ENCODE results near the gene USP6NL. TPM values are rescaled to one million over a fixed set of nuclear protein-coding genes. Genes with fewer than 3 reads are reported as not detected.

Gene USP6NL
- total RNA-seq, 2 donors from 2014 or later: 13.9 to 28.4 TPM

DNA sequence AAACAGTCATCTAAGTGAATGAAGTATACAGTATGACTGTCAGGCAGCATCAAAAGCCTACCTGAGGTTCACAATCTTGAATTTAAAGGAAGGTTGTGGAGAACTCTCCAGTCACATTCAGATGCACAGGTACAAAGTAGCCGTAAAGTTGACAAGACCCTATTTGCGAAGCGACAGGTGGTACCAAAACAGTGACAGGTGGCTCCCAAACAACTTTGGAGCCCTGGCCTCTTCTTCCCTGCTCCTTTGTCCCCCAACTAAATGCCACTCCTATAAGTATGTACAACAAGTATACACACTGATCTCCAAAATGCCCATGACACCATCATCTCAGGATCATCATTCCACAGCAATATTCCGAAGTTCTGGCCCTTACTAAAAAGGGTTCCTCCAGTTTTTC is 53.5 kb downstream of the USP6NL start:
- Histone ChIP-seq H3K9me3 (no peaks in the 10 kb centered on the region), H3K27me3 (replicated peaks; ENCODE audit: insufficient read depth) (no peaks in the 10 kb centered on the region), H3K4me3 (no peak overlapping the region), H3K36me3 (no peaks in the 10 kb centered on the region), H3K27ac (no peak overlapping the region), H3K4me1 (replicated peaks) (no peaks in the 10 kb centered on the region)
- intact Hi-C loops (cut with DNase I): no loop called here
- no peak for TF ChIP-seq POLR2A (IDR thresholded peaks at IDR 0.05)
- no peak for TF ChIP-seq POLR2AphosphoS5 (IDR thresholded peaks at IDR 0.05)
- TF ChIP-seq, protein P1, sequence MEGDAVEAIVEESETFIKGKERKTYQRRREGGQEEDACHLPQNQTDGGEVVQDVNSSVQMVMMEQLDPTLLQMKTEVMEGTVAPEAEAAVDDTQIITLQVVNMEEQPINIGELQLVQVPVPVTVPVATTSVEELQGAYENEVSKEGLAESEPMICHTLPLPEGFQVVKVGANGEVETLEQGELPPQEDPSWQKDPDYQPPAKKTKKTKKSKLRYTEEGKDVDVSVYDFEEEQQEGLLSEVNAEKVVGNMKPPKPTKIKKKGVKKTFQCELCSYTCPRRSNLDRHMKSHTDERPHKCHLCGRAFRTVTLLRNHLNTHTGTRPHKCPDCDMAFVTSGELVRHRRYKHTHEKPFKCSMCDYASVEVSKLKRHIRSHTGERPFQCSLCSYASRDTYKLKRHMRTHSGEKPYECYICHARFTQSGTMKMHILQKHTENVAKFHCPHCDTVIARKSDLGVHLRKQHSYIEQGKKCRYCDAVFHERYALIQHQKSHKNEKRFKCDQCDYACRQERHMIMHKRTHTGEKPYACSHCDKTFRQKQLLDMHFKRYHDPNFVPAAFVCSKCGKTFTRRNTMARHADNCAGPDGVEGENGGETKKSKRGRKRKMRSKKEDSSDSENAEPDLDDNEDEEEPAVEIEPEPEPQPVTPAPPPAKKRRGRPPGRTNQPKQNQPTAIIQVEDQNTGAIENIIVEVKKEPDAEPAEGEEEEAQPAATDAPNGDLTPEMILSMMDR (IDR thresholded peaks at IDR 0.05): no peak
- no peak for DNase-seq (ENCODE audit: low spot score)
- WGBS: 98% methylated on average over 4 of the region's 4 CpGs

DNA sequence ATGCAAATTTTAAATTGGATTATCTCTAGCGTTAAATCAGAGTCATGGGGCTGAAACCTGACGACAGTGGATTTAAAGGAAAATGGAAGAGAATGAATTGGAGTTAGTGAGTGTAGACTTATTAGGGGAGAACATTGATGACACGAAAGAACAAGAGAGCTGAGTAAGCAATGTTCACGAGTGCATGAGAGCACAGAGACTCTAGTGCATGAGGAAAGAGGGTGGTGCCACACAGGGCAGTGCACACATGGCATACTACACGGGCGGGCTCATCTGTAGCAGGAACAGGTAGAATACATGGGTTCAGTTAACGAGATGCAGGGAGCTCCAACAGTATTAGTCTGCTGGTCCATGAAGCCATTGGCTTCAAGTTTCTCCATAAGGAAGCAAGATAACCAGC is 53.9 kb downstream of the USP6NL start:
- no peak for DNase-seq (ENCODE audit: low spot score)
- WGBS: 92% methylated on average over 7 of the region's 7 CpGs
- no peak overlapping the region for H3K4me3 ChIP-seq
- intact Hi-C loops (cut with DNase I): no loop called here
- H3K27me3 ChIP-seq (replicated peaks; ENCODE audit: insufficient read depth): no peaks in the 10 kb centered on the region
- no peak overlapping the region for H3K27ac ChIP-seq
- H3K4me1 ChIP-seq (replicated peaks): no peaks in the 10 kb centered on the region
- no peaks in the 10 kb centered on the region for H3K9me3 ChIP-seq
- H3K36me3 ChIP-seq: no peaks in the 10 kb centered on the region
- TF ChIP-seq, protein P1 (IDR thresholded peaks at IDR 0.05): no peak
- no peak for TF ChIP-seq POLR2AphosphoS5 (IDR thresholded peaks at IDR 0.05)
- TF ChIP-seq POLR2A (IDR thresholded peaks at IDR 0.05): no peak

DNA sequence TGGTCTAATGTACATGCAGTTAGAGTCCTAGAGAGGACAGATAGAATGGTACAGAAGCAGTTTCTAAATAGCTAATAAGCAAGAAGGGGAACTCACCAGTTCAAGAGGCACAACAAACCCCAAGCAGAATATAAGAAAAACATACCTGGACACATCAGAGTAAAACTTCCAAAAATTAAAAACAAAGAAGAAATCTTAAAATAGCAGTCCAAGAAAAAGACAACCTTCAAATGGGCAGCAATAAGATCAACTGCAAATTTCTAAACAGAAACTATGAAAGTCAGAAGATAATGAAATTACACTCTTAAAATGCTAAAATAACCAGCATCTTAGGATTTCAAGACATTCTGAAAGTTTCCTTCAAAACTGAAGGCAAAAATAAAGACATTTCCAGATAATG is 55.9 kb downstream of the USP6NL start:
- H3K27me3 ChIP-seq (replicated peaks; ENCODE audit: insufficient read depth): no peaks in the 10 kb centered on the region
- intact Hi-C loops (cut with DNase I): no loop called here
- no peak overlapping the region for H3K27ac ChIP-seq
- TF ChIP-seq, protein P1 (IDR thresholded peaks at IDR 0.05): no peak
- TF ChIP-seq POLR2A (IDR thresholded peaks at IDR 0.05): no peak
- no peak for TF ChIP-seq POLR2AphosphoS5 (IDR thresholded peaks at IDR 0.05)
- H3K36me3 ChIP-seq: no peaks in the 10 kb centered on the region
- no peaks in the 10 kb centered on the region for H3K9me3 ChIP-seq
- no peaks in the 10 kb centered on the region for H3K4me1 ChIP-seq (replicated peaks)
- no peak for DNase-seq (ENCODE audit: low spot score)
- H3K4me3 ChIP-seq: no peak overlapping the region

DNA sequence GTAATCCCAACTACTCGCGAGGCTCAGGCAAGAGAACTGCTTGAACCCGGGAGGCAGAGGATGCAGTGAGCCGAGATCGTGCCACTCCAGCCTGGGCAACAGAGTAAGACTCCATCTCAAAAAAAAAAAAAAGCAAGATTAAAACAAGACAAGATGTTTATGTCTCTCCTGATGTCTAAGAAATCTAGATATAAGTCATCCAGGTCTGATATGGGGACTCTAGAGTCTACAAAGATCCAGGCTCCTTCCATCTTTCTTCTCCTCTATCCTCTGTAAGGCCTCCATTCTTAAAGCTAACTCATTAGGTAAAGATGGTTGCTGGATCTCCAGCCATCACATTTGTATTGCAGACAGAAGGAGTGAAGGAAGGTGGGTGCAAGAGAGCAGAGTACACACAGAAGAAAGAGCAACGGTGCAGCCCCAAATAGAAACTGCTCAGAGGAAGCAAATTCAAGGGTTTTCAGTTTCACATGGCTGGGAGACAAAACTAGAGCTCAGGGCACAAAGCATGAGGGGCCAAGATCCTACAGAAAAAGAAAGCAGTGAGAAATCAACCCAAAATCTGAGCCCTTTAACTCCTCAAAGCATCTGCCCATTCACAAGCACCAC is 57.6 kb downstream of the USP6NL start:
- TF ChIP-seq POLR2AphosphoS5 (IDR thresholded peaks at IDR 0.05) (no peak), POLR2A (IDR thresholded peaks at IDR 0.05) (no peak)
- TF ChIP-seq, protein P1 (IDR thresholded peaks at IDR 0.05): no peak
- Histone ChIP-seq H3K27ac (no peak overlapping the region), H3K4me3 (no peak overlapping the region), H3K4me1 (replicated peaks) (no peaks in the 10 kb centered on the region), H3K36me3 (no peaks in the 10 kb centered on the region), H3K27me3 (replicated peaks; ENCODE audit: insufficient read depth) (no peaks in the 10 kb centered on the region), H3K9me3 (no peaks in the 10 kb centered on the region)
- no peak for DNase-seq (ENCODE audit: low spot score)
- 93% methylated on average over 6 of the region's 6 CpGs for WGBS
- intact Hi-C loops (cut with DNase I): no loop called here

DNA sequence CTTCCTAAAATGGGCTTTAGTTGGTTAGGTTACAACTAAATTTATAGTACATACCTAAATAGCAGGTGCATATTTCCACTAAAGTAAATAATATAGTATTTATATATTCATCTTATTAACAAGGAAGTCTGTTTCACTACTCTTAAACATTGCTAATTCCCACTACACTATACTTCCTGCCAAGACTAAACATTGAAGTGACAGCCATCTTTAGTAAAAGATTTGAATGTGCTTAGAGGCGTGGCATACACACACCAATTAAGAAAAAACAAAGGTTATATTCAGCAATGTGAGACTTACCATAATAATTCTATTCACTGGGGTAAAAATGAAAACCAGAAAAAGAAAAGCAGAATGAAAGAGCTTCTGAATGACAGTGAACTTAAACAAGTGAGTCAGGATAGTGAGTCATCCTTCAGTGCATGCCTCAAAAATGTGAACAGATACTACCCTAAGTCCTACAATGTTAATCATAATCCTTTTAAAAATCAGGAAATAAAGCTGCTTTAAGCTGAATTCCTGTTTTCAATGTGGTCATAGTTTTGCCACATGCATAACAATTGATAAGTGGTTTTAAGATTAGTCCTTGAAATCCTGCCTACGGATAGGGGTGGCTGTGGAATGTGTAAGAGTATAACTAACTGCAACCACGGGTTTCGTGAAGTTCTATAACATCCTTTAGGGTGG is 59.4 kb downstream of the USP6NL start:
- intact Hi-C loops (cut with DNase I): no loop called here
- no peak overlapping the region for H3K27ac ChIP-seq
- H3K36me3 ChIP-seq: no peaks in the 10 kb centered on the region
- H3K4me3 ChIP-seq: no peak overlapping the region
- WGBS: 84% methylated on average over 4 of the region's 4 CpGs
- TF ChIP-seq POLR2A (IDR thresholded peaks at IDR 0.05) (no peak), POLR2AphosphoS5 (IDR thresholded peaks at IDR 0.05) (no peak)
- TF ChIP-seq, protein P1 (IDR thresholded peaks at IDR 0.05): no peak
- H3K4me1 ChIP-seq (replicated peaks): no peaks in the 10 kb centered on the region
- H3K27me3 ChIP-seq (replicated peaks; ENCODE audit: insufficient read depth): no peaks in the 10 kb centered on the region
- H3K9me3 ChIP-seq: no peaks in the 10 kb centered on the region
- DNase-seq (ENCODE audit: low spot score): no peak
